HCT116 (cell line): ENCODE measurements around the gene AUTS2. TPM values are rescaled to one million over a fixed set of nuclear protein-coding genes. Genes with fewer than 3 reads are reported as not detected.

Experiments
- ATAC-seq: fragments of 200-7000 bp; cut with Tn5 transposase; 2 replicates; pipeline ENCODE4 v1.9.1; 2020; ENCODE audit warnings: mild to moderate bottlenecking, moderate library complexity
- BruUV-seq: library from RNA; stranded (reverse); fragments of 400-500 nt; replicated peaks from 2 replicates; lab custom pipeline; 2021; lab: Mats Ljungman, UMichigan
- CTCF ChIA-PET: fragments of 300-600 bp; sonication (Branson Sonifier 250); formaldehyde crosslinking; loops from one replicate; lab custom pipeline; 2021; ENCODE audit warnings: antibody characterized with exemption; lab: Charles Lee
- POLR2A ChIA-PET: fragments of 300-600, 350-600 bp; sonication (Branson Sonifier 250); formaldehyde crosslinking; loops from one replicate; lab custom pipeline; 2021; ENCODE audit warnings: antibody characterized with exemption; lab: Charles Lee
- RAD21 ChIA-PET, 2 experiments: fragments of 300-600 bp; sonication (Branson Sonifier 250); formaldehyde crosslinking; loops; one replicate each; lab custom pipeline; 2023; ENCODE audit warnings: low total read pairs in 2 of 2; ENCODE audit not compliant: uncharacterized antibody in 2 of 2, unreplicated experiment in 2 of 2, low non-redundant PET in 1 of 2; lab: Charles Lee
- DNase-seq: peaks from one replicate; pipeline ENCODE4 v3.0.0-alpha.2; 2010; ENCODE audit warnings: low read depth, low spot score
- H2AFZ ChIP-seq: fragments of 200-600 bp; shearing (Covaris generic), sonication (generic); 2 replicates; pipeline ENCODE4 v1.6.1; 2017; ENCODE audit warnings: low read depth, mixed run types, mixed read lengths, antibody characterized with exemption, low read length; ENCODE audit not compliant: poor library complexity, severe bottlenecking
- H3K27ac ChIP-seq: 2 replicates; pipeline ENCODE4 v1.5.1; 2012; ENCODE audit warnings: low read depth, low read length
- H3K27me3 ChIP-seq: fragments of 200-600 bp; sonication (generic); 2 replicates; pipeline ENCODE4 v1.6.1; 2016; ENCODE audit warnings: mixed run types, low read length, mixed read lengths; ENCODE audit not compliant: insufficient read depth
- H3K36me3 ChIP-seq, 2 experiments: fragments of 200-500 bp in 1 of 2; fragments of 200-600 bp in 1 of 2; sonication (Bioruptor generic) in 1 of 2; sonication (generic) in 1 of 2; 2 replicates each; pipeline versions ENCODE4 v1.5.1 to v1.6.1; 2014 to 2016; ENCODE audit warnings: low read length in 2 of 2, inconsistent platforms in 1 of 2, mixed read lengths in 1 of 2, mixed run types in 1 of 2; ENCODE audit not compliant: insufficient read depth in 2 of 2, control insufficient read depth in 1 of 2
- H3K4me1 ChIP-seq, 2 experiments: fragments of 200-600 bp in 1 of 2; sonication (generic) in 1 of 2; 2 replicates each; pipeline versions ENCODE4 v1.5.1 to v1.6.1; 2012 to 2017; ENCODE audit warnings: low read length in 2 of 2, inconsistent platforms in 1 of 2, mild to moderate bottlenecking in 1 of 2, mixed read lengths in 1 of 2, mixed run types in 1 of 2, moderate library complexity in 1 of 2; ENCODE audit not compliant: insufficient read depth in 2 of 2, control insufficient read depth in 1 of 2
- H3K4me2 ChIP-seq: fragments of 200-600 bp; sonication (generic); 2 replicates; pipeline ENCODE4 v1.6.1; 2017; ENCODE audit warnings: mixed run types, low read length, mixed read lengths
- H3K4me3 ChIP-seq, 2 experiments: fragments of 200-600 bp in 1 of 2; sonication (generic) in 1 of 2; replicated peaks in 1 of 2; 2 replicates each; pipeline ENCODE4 v1.5.1; 2011 to 2016; ENCODE audit warnings: low read length in 2 of 2, control low read depth in 1 of 2, low read depth in 1 of 2, mild to moderate bottlenecking in 1 of 2, mixed read lengths in 1 of 2, mixed run types in 1 of 2
- H3K79me2 ChIP-seq: fragments of 200-600 bp; sonication (generic); 2 replicates; pipeline ENCODE4 v1.6.1; 2017; ENCODE audit warnings: mild to moderate bottlenecking, mixed run types, low read length, moderate library complexity, mixed read lengths; ENCODE audit not compliant: insufficient read depth
- H3K9ac ChIP-seq: fragments of 200-600 bp; sonication (generic); 2 replicates; pipeline ENCODE4 v1.6.1; 2016; ENCODE audit warnings: low read length, mixed read lengths
- H3K9me2 ChIP-seq: fragments of 200-600 bp; sonication (generic), shearing (Covaris generic); 2 replicates; pipeline ENCODE4 v1.6.1; 2017; ENCODE audit warnings: mixed run types, mild to moderate bottlenecking, moderate library complexity; ENCODE audit not compliant: insufficient read depth
- H3K9me3 ChIP-seq, 2 experiments: fragments of 200-500 bp in 1 of 2; fragments of 200-600 bp in 1 of 2; sonication (Bioruptor generic) in 1 of 2; sonication (generic) in 1 of 2; 2 replicates each; pipeline ENCODE4 v1.6.1; 2014 to 2017; ENCODE audit warnings: low read length in 2 of 2, mixed read lengths in 2 of 2, inconsistent platforms in 1 of 2, low read depth in 1 of 2, mild to moderate bottlenecking in 1 of 2, mixed run types in 1 of 2, moderate library complexity in 1 of 2; ENCODE audit not compliant: control insufficient read depth in 1 of 2, insufficient read depth in 1 of 2
- H4K20me1 ChIP-seq: fragments of 200-600 bp; sonication (generic), shearing (Covaris generic); 2 replicates; pipeline ENCODE4 v1.6.1; 2017; ENCODE audit warnings: mixed run types, mild to moderate bottlenecking, moderate library complexity; ENCODE audit not compliant: insufficient read depth
- ATF3 ChIP-seq: IDR thresholded peaks from 2 replicates; pipeline ENCODE4 v1.6.1; 2012
- CEBPB ChIP-seq: IDR thresholded peaks from 2 replicates; pipeline ENCODE4 v1.6.1; 2012; ENCODE audit warnings: low read depth
- CTCF ChIP-seq, 3 experiments: fragments of 200-600 bp in 1 of 3; sonication (generic) in 1 of 3; IDR thresholded peaks in 2 of 3; conservative IDR thresholded peaks in 1 of 3; 2 replicates each; pipeline ENCODE4 v1.5.1; 2012 to 2017; ENCODE audit warnings: low read depth in 2 of 3, low read length in 2 of 3, antibody characterized with exemption in 1 of 3, borderline replicate concordance in 1 of 3, control low read depth in 1 of 3, mild to moderate bottlenecking in 1 of 3, mixed read lengths in 1 of 3, mixed run types in 1 of 3, moderate library complexity in 1 of 3; ENCODE audit not compliant: insufficient read depth in 1 of 3
- EGR1 ChIP-seq: IDR thresholded peaks from 2 replicates; pipeline ENCODE4 v1.6.1; 2012; ENCODE audit warnings: low read depth
- ELF1 ChIP-seq: IDR thresholded peaks from 2 replicates; pipeline ENCODE4 v1.6.1; 2012; ENCODE audit warnings: low read depth, borderline replicate concordance
- EZH2 ChIP-seq: fragments of 200-600 bp; sonication (generic); IDR thresholded peaks from 2 replicates; pipeline ENCODE4 v1.6.1; 2017; ENCODE audit warnings: antibody characterized with exemption, mixed run types
- EZH2phosphoT487 ChIP-seq: fragments of 200-600 bp; IDR thresholded peaks from 2 replicates; pipeline ENCODE4 v1.6.1; 2018; ENCODE audit warnings: antibody characterized with exemption, borderline replicate concordance
- FOSL1 ChIP-seq: IDR thresholded peaks from 2 replicates; pipeline ENCODE4 v1.6.1; 2012; ENCODE audit warnings: low read depth
- POLR2A ChIP-seq: IDR thresholded peaks from 2 replicates; pipeline ENCODE4 v1.7.0; 2011; ENCODE audit warnings: borderline replicate concordance; ENCODE audit not compliant: insufficient read depth, insufficient read length; ENCODE audit errors: extremely low read depth
- POLR2AphosphoS5 ChIP-seq: IDR thresholded peaks from 2 replicates; pipeline ENCODE4 v1.6.1; 2011; ENCODE audit warnings: mild to moderate bottlenecking, low read depth, low read length, moderate library complexity
- RAD21 ChIP-seq: IDR thresholded peaks from 2 replicates; pipeline ENCODE4 v1.6.1; 2012; ENCODE audit warnings: low read depth, mild to moderate bottlenecking
- SIN3A ChIP-seq: IDR thresholded peaks from 2 replicates; pipeline ENCODE4 v1.6.1; 2012; ENCODE audit warnings: low read depth
- SP1 ChIP-seq: IDR thresholded peaks from 2 replicates; pipeline ENCODE4 v1.6.1; 2012; ENCODE audit warnings: low read depth
- SRF ChIP-seq: IDR thresholded peaks from 2 replicates; pipeline ENCODE4 v1.6.1; 2012; ENCODE audit warnings: low read depth
- TCF7L2 ChIP-seq: IDR thresholded peaks from 2 replicates; pipeline ENCODE4 v1.7.0; 2011; ENCODE audit warnings: borderline replicate concordance, inconsistent platforms; ENCODE audit not compliant: insufficient read depth, insufficient read length; ENCODE audit errors: extremely low read depth
- YY1 ChIP-seq: IDR thresholded peaks from 2 replicates; pipeline ENCODE4 v1.6.1; 2011; ENCODE audit warnings: low read length, low read depth, moderate library complexity, mild to moderate bottlenecking; ENCODE audit not compliant: insufficient replicate concordance; ENCODE audit errors: extremely low read depth
- intact Hi-C: fragments of 100-400 bp; cut with micrococcal nuclease; formaldehyde crosslinking; loops from 2 replicates; pipeline ENCODE4 v1.10.0; 2022
- total RNA-seq: library from RNA; stranded (reverse); gene quantifications from one replicate; pipeline ENCODE4 v1.2.1, GENCODE V29; 2021; ENCODE audit not compliant: unreplicated experiment

The AUTS2 gene
- total RNA-seq, 1 experiment from 2014 or later: 0.93 TPM

GRCh38 chr7:70761711-70762328 is 1163.5 kb downstream of the AUTS2 start:
- Histone ChIP-seq H4K20me1 (no peaks in the 10 kb centered on the region), H3K4me3 (no peak overlapping the region), H3K9ac (no peak overlapping the region), H3K27ac (no peak overlapping the region), H3K36me3 (no peaks in the 10 kb centered on the region), H3K9me2 (no peaks in the 10 kb centered on the region), H3K79me2 (no peaks in the 10 kb centered on the region), H3K27me3 (no peaks in the 10 kb centered on the region), H3K9me3 (peaks cover 8 to 12% of the 10 kb centered on the region in 2 experiments; a peak in 2 of 4 replicates), H3K4me2 (no peak overlapping the region), H2AFZ (no peak overlapping the region), H3K4me1 (no peaks in the 10 kb centered on the region)
- POLR2A ChIA-PET: no interaction called here
- BruUV-seq: no TSS peak
- intact Hi-C loops: no loop called here
- RAD21 ChIA-PET: no interaction called here
- ATAC-seq: no peak
- TF ChIP-seq YY1 (no peak), SIN3A (no peak), TCF7L2 (no peak), ATF3 (no peak), CEBPB (no peak), FOSL1 (no peak), SP1 (no peak), SRF (no peak), EZH2phosphoT487 (no peak), POLR2AphosphoS5 (no peak), POLR2A (no peak)
- DNase-seq: no peak
- CTCF ChIA-PET: no interaction called here

- CTCF ChIA-PET: no interaction called here
- no peaks in the 10 kb centered on the region for H4K20me1 ChIP-seq
- H3K9me3 ChIP-seq: peaks cover 8 to 10% of the 10 kb centered on the region in 2 experiments; a peak in 2 of 4 replicates
- POLR2A ChIA-PET: no interaction called here
- no peaks in the 10 kb centered on the region for H3K36me3 ChIP-seq
- H3K27me3 ChIP-seq: no peaks in the 10 kb centered on the region
- no peak overlapping the region for H2AFZ ChIP-seq
- no peaks in the 10 kb centered on the region for H3K79me2 ChIP-seq
- no peak overlapping the region for H3K4me2 ChIP-seq
- no peak for DNase-seq
- intact Hi-C loops: no loop called here
- ATAC-seq: no peak
- RAD21 ChIA-PET: no interaction called here
- no peaks in the 10 kb centered on the region for H3K9me2 ChIP-seq
- H3K4me1 ChIP-seq: no peaks in the 10 kb centered on the region
- no peak overlapping the region for H3K27ac ChIP-seq
- BruUV-seq: no TSS peak
- H3K9ac ChIP-seq: no peak overlapping the region
- H3K4me3 ChIP-seq: no peak overlapping the region
- TF ChIP-seq EZH2 (no peak), YY1 (no peak), CTCF (IDR thresholded peaks at IDR 0.05 in 2 of 3, conservative IDR thresholded peaks at IDR 0.05 in 1 of 3; ENCODE audit: borderline replicate concordance in 1 of 3, insufficient read depth in 1 of 3, low read depth in 2 of 3, low read length in 2 of 3) (no peak), RAD21 (no peak), CEBPB (no peak), ATF3 (no peak), ELF1 (no peak), TCF7L2 (no peak), EGR1 (no peak)
These were observed 1164.4 kb downstream of the AUTS2 start for GRCh38 chr7:70762696-70763095.
